Measurements from ENCODE around the gene SLC25A14. TPM values are rescaled to one million over a fixed set of nuclear protein-coding genes. Genes with fewer than 3 reads are reported as not detected.

The SLC25A14 gene
- total and polyA plus RNA-seq, 2 of the 8 experiments (the other 6 are each of a cell fraction or from before 2014, with no cell fraction given), result 9.3 to 14.2 TPM

DNA sequence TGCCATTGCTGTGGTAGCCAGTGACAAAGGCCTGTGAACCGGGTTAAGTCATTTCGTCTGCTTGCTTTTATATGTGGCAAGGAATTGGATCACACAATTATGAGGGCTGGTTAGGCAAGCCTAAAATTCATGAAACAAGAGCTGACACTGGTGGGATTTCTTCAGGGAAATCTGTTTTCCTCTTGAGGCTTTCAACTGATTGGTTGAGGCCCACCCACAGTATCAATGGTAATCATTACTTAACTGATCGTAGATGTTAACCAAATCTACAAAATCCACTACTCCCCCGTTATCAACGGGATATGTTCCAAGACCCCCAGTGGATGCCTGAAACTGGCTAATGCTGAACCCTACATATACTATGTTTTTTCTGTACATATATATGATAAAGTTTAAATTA, 75.1 kb downstream of the SLC25A14 start:
- no peaks in the 10 kb centered on the region for H3K27me3 ChIP-seq (replicated peaks in 1 of 4; ENCODE audit: control insufficient read depth in 3 of 4, extremely low read depth in 1 of 4, insufficient read depth in 3 of 4, low read length in 3 of 4)
- no peak overlapping the region for H2BK15ac ChIP-seq (ENCODE audit: low read length)
- H4K91ac ChIP-seq (replicated peaks; ENCODE audit: insufficient read length, low read length), result no peak overlapping the region
- ChIA-PET POLR2A (ENCODE audit: partially characterized antibody) (no interaction called here), CTCF (ENCODE audit: partially characterized antibody) (interaction anchor here (1.1 kb wide), 1 partner anchor 15 kb away, joined by 3 read pairs; no protein-coding TSS in a partner anchor)
- H4K5ac ChIP-seq (ENCODE audit: insufficient read length, low read depth, low read length), result no peak overlapping the region
- no peak overlapping the region for H2BK20ac ChIP-seq (ENCODE audit: low read length)
- H3K4me2 ChIP-seq (ENCODE audit: insufficient read depth in 1 of 2, low read depth in 2 of 2, low read length in 2 of 2), result no peak overlapping the region
- H2BK120ac ChIP-seq (replicated peaks; ENCODE audit: low read depth, low read length), result no peak overlapping the region
- peaks cover 2 to 12% (median 5%) of the 10 kb centered on the region in 4 experiments; a peak in 6 of 8 replicates for H3K36me3 ChIP-seq (ENCODE audit: control insufficient read depth in 2 of 4, insufficient read depth in 4 of 4, low read length in 3 of 4)
- no peak overlapping the region for H3K14ac ChIP-seq (ENCODE audit: insufficient read length)
- no peak overlapping the region for H2BK5ac ChIP-seq (ENCODE audit: low read depth, low read length)
- H3K9me3 ChIP-seq (ENCODE audit: insufficient read depth in 2 of 2, low read depth in 1 of 2, low read length in 1 of 2), result no peaks in the 10 kb centered on the region
- DNase-seq (ENCODE audit: low read depth in 1 of 2, low spot score in 2 of 2) (no peak), FAIRE-seq (no peak)
- no peak overlapping the region for H3K18ac ChIP-seq (ENCODE audit: extremely low read depth, low read length)
- WGBS, 2 experiments (ENCODE audit: extremely low coverage in 1 of 2, insufficient coverage in 1 of 2, insufficient read length in 1 of 2, insufficient replicate concordance in 2 of 2, low coverage in 1 of 2, low lambda C conversion rate in 2 of 2, missing lambda C conversion rate in 1 of 2), result 92% methylated on average over 5 of the region's 5 CpGs; no CpG with 5 or more reads in 1 of the 2 experiments
- no peaks in the 10 kb centered on the region for H3K23me2 ChIP-seq (ENCODE audit: low read depth, low read length)
- H3K23ac ChIP-seq (ENCODE audit: insufficient read length), result no peak overlapping the region
- H3K9ac ChIP-seq (replicated peaks in 1 of 4; ENCODE audit: extremely low read depth in 1 of 4, low read depth in 3 of 4, low read length in 3 of 4), result no peak overlapping the region
- no peak overlapping the region for H2AK5ac ChIP-seq (ENCODE audit: low read depth, low read length)
- no peak overlapping the region for H2BK12ac ChIP-seq (ENCODE audit: low read depth, low read length)
- H4K8ac ChIP-seq (ENCODE audit: extremely low read depth, insufficient read depth, low read length), result no peak overlapping the region
- H3K79me1 ChIP-seq (ENCODE audit: low read depth, low read length), result no peaks in the 10 kb centered on the region
- no peak overlapping the region for H3K56ac ChIP-seq (replicated peaks; ENCODE audit: insufficient read length, low read depth, low read length)
- TF ChIP-seq RNF2 (IDR thresholded peaks at IDR 0.05; ENCODE audit: borderline replicate concordance, low read depth, low read length, missing control alignments, poor library complexity, severe bottlenecking), result no peak
- no peak for TF ChIP-seq SIX5 (IDR thresholded peaks at IDR 0.05; ENCODE audit: low read depth, low read length)
- no peaks in the 10 kb centered on the region; a peak in 2 of 7 replicates for H3K4me1 ChIP-seq (replicated peaks in 1 of 4; ENCODE audit: control insufficient read depth in 3 of 4, insufficient read depth in 4 of 4, low read length in 3 of 4)
- H4K20me1 ChIP-seq (replicated peaks in 1 of 2; ENCODE audit: control insufficient read depth in 1 of 2, insufficient read depth in 2 of 2, low read length in 2 of 2), result no peaks in the 10 kb centered on the region
- H3K4ac ChIP-seq (replicated peaks; ENCODE audit: insufficient read length, low read depth, low read length), result no peak overlapping the region
- no peak overlapping the region for H3K4me3 ChIP-seq (ENCODE audit: extremely low read depth in 1 of 4, insufficient read depth in 2 of 4, low read depth in 3 of 4, low read length in 4 of 4)
- H3K27ac ChIP-seq (ENCODE audit: low read depth, low read length), result no peak overlapping the region
- H2AFZ ChIP-seq (ENCODE audit: low read length), result no peak overlapping the region
- H3K79me2 ChIP-seq (ENCODE audit: control insufficient read depth in 1 of 2, insufficient read depth in 2 of 2, low read length in 2 of 2), result no peaks in the 10 kb centered on the region
